ENCODE results near the gene ZNF609.

DNA sequence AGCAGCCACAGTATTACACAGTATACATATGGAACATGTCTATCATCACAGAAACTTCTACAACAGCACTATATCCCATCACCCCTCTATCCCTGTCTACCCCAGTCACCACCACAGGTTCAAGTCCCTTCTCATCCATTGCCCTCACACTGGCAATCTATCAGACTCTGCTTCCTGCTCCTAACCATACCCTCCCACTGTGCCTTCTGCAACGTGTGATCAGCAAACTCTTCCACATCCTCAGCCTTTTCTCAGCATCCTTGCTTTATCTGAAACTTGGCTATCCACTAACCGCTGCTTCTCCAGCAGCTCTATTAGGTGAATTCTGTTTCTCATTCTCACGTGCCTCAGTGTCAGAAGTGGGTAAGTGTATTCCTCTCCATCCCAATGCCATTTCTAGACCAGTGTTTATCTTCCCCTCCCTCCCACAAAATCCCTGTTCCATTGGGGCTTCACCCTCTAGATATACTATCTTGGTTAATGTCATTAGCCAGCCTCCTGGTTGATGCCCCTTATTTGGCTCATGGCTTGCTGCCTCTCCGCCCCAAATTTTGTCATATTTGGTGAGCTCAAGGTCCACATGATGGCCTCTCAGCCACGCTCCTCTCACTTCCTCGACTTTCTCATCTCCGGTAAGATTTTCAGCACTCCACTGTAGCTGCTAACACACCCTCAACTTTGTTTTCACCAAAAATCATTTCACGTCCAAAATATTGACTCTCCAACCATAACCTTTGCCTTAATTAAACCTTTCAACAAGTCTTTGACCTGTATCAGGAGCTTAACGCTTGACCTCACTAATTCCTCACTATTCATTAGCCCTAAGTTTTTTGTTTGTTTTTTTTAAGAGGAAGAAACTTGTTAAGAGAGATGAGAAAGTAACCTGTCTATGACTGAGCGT lies 245.9 kb downstream of the ZNF609 start:
- TF ChIP-seq POLR2A (IDR thresholded peaks at IDR 0.05) = no peak
- TF ChIP-seq, protein P1, sequence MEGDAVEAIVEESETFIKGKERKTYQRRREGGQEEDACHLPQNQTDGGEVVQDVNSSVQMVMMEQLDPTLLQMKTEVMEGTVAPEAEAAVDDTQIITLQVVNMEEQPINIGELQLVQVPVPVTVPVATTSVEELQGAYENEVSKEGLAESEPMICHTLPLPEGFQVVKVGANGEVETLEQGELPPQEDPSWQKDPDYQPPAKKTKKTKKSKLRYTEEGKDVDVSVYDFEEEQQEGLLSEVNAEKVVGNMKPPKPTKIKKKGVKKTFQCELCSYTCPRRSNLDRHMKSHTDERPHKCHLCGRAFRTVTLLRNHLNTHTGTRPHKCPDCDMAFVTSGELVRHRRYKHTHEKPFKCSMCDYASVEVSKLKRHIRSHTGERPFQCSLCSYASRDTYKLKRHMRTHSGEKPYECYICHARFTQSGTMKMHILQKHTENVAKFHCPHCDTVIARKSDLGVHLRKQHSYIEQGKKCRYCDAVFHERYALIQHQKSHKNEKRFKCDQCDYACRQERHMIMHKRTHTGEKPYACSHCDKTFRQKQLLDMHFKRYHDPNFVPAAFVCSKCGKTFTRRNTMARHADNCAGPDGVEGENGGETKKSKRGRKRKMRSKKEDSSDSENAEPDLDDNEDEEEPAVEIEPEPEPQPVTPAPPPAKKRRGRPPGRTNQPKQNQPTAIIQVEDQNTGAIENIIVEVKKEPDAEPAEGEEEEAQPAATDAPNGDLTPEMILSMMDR (IDR thresholded peaks at IDR 0.05) = no peak

Measured in lower leg skin (tissue), 3 donors.